DMS114 treated with DMSO at 0.1 percent for 48 hours (cell line): ENCODE results near the gene CMYA5.
A peak's percentile ranks its signal among the peaks of the same experiment; 100 is the strongest.
"Not testable (repeated sequence)": the region's sequence is repeated elsewhere in the genome, so short reads cannot be mapped to it uniquely, and the experiment has no call there.

ENCODE experiments used
- DNase-seq: peaks from one replicate; lab custom pipeline; 2025; ENCODE audit not compliant: unreplicated experiment; lab: John Stamatoyannopoulos, UW

Gene CMYA5

DNA sequence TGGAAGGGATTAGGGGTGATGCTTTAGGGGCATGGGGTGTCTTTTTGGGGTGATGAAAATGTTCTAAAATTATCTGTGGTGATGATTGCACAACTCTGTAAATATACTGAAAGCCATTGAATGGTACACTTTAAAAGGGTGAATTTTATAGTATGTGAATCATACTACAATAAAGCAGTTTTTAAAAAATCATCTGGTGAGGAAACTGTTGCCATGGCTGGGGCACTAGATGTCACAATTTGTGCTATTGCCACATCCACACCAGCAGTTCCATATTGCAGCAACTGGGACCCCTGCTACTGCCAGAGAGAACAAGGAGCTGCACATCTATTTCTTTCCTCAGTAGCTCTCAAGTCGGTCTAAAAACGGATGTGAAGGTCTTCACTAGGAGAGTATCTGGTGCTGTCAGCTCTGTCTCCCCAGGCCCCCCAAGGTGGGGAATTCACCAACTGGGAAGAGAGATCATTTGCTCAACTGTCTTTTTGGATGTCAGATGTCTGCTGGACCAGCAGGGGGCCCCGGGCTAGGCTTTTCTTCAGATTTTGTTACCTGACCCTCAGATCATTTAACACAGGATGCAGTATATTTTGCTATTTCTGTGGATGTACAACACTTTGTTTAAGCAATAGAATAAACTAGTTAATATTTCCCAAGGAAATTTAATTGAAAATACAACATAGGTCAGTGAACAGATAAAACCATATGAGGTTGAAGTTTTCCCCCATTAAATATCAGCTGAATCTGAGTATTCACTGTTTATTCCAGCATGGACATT lies 13.2 kb downstream of the CMYA5 start:
- DNase-seq: peak; percentile 18

DNA sequence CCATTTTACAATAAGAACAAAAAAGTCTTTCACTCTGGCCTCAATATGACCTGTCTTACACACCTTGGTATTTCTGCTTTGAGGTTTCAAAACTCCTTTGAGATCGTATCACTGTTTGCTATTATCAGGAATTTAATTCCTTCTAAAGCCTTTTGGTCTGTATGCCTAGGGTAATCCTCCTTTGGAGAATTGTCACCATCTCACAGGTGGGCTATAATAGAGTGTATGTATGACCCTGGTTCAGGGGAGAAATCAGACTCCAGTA lies 13.7 kb downstream of the CMYA5 start:
- DNase-seq: no peak

DNA sequence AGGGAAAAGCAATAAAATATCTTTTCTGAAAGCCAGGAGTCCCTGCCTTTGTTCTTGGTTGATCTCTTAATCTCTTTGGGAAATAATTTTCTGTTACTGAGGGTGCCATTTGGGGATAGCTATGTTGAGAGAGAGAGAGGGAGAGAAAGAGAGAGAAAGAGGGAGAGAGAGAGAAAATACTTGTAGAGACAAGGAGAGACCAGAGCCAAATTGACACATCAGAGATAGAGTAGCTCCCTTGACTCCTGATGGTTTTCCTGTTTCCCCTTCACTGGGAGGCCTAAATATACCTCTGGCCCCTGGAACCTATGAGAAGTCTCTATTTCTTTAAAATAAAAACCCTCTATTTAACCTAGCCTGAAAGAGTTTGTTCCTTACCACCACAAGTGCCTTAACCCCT lies 14.9 kb downstream of the CMYA5 start:
- DNase-seq: no peak

DNA sequence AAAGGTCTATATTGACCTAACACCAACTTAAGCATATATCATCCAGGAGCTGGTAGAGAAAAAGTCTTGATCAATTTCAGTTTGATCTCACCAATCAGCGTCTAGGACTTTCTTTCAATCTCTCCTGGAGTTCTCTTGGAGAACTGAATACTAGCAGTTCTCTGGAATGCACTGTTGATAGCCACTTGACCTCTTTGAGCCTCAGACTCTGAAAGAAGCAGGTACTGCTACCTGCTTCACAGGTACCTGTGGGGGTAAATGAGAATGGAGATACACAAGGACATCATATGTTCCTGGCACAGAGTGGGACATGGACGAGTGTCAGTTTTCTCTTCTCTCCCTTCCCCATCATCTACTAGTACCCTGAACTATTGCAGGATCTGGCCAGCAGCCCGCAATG lies 16.0 kb downstream of the CMYA5 start:
- no peak for DNase-seq

DNA sequence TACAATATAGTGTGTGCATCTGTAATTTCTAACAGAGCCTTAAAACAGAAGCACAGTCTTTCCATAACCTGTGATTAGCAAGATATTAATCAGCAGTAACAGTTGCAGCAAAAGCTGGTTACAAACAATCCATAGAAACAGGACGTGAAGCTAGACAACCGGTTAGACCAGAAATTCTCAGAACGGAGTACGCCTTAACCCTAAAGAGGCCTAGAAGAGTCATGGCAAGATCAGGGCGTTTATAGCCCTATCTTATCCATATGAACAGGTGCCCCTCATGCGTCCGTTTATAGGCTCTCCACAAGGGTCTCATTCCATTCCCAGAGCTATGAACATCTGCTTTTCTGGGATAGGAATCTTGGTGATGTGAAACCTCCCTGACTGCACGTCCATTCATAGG lies 16.7 kb downstream of the CMYA5 start:
- not testable (repeated sequence) for DNase-seq

DNA sequence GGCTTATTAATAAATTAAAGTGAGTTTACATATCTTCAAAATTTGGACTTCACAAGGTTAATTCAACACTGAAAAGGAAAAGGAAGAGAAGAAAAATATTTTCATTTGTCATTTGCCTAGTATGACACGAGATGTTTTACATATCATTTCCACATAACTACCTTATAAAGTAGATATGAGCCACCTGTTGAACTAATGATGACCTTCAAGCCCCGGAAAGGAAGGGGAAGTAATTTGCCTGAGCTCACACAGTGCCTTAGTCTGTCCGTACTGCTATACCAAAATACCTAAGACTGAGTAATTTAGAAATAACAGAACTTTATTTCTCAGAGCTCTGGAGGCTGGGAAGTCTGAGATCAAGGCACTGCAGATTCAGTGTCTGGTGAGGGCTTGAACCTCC lies 17.9 kb downstream of the CMYA5 start:
- no peak for DNase-seq

DNA sequence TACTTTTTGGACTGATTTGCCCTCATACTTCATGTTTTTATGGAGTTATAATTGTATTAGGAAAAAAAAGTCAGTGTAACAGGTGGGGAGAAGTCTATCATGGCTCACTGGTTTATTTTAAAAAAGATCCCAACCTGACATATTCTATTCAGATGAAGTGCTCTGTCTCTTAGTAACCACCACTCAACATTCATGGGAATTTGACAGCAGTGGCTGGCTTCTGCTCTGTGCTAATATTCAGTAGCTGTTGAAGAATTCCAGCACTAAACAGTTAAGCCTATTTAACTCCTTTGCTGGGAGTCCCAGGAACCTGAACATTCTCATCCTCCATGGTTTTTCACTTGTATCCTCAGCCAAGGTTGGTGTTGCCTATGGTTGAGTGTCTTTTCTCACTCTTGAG lies 23.1 kb downstream of the CMYA5 start:
- no peak for DNase-seq

DNA sequence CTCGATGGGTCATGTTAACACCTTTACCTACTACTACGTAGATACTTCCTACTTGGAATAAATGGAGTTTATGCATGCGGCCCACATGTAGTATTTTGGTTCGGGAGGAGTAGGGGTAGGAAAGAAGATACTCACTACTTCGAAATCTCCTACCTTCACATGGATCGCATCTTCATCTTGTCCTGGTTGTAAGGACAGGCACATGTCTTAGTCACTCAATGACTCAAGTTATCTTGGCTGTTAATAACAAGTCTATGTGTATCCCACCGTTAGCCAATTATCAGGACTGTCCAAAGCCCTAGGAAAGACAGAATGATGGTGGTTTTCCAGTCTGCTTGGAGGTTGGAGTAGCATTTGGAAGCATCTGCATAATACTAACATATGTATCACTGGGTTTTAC lies 24.1 kb downstream of the CMYA5 start:
- no peak for DNase-seq

DNA sequence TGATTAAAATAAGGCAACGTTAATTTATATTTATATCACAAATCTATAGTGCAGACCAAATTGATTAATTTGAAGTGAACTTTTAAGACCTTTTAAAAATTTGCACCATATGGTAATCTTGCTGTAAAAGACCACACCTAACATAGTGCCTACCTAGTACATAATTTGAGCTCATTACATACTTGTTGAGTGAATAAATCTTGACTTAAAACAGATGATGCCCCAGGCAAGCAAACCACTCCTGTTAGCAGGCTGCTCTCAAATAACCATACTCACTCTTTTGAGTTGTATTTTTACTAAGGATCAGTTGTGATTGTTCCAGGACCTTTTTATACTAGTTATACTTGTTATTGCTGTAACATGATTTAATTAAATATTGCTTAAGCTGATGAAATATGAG lies 27.2 kb downstream of the CMYA5 start:
- DNase-seq: no peak

DNA sequence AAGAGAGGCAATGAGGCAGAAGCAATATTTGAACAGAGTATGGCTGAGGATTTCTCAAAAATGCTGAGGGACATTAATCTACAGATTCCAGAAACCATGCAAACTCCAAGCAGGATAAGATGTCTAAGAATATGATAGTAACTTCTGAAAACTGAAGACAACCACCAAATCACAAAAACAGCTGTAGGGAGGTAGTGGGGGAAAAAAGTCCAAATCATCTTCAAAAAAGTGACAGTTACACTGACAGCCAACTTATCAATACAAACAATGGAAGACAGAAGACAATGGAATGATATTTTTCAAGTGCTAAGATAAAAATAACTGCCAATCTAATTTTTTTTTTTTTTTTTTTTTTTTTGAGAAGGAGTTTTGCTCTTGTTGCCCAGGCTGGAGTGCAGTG lies 30.5 kb downstream of the CMYA5 start:
- no peak for DNase-seq

DNA sequence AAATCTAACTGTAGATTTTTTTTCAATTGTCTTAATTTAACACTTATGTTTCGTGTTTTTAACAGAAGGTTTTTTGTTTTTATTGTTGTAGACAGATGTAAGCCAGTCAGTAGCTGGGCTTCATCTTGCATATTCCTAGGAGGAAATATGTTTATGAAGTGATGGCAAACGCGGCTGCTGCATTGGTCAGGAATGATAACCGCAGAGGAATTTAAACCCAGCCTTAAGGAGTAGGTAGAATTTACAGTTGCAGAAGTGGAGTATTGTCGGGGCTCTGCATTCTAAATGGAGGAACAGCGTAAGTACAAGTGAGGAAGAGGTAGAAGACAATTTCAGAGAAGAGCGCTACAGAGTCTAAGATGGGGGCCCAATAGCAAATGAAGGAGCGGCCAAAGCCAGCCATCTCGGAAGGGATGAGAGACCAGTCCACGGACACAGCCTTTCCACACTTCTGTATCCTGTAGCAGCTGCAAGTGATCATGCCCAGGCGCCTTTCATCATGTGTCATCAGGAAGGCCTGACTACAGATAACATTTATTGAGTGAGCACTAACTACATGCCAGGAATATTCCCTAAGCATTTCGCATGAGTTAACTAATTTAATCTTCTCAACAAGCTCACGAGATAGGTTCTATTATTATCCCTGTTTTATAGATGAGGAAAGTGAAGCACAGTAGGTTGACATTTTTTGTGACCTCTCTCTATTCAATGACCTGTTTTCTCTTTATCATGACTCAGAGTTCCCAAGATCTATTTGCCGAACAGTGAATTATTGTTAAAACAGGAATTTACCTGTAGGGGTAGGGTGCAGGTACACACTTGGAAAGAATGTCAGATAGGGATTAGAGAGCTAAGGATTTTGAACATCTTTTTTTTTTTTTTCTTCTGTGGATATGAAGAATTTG lies 38.1 kb downstream of the CMYA5 start:
- DNase-seq: no peak

DNA sequence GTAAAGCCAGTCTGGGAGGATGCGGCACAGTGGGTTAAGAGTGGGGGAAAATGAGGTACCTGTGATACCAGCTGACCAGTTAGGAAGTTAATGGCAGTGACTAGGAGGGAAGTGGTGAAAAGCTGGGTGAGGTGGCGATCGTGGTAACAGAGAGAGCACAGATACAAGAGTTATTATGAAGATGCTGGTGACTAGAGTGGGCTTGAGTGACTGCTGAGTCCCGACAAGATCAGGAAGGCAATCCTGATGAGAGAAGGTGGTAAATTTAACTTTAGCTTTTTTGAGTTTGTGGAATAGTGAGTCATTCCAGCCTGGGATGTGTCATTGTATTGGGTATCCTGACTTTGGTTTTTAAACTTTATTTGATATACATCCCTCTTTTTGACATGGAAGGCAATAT lies 38.8 kb downstream of the CMYA5 start:
- no peak for DNase-seq

DNA sequence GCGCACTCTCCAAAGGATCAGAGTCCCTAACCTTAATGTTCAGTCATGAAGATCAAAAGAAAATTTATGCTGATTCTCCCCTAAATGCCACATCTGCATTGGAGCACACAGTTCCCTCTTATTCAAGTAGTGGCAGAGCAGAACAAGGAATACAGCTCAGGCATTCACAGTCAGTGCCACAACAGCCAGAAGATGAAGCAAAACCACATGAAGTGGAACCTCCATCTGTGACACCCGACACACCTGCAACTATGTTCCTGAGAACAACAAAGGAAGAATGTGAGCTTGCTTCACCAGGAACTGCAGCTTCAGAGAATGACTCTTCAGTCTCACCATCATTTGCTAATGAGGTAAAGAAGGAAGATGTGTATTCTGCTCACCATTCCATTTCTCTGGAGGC lies 40.0 kb downstream of the CMYA5 start:
- no peak for DNase-seq

DNA sequence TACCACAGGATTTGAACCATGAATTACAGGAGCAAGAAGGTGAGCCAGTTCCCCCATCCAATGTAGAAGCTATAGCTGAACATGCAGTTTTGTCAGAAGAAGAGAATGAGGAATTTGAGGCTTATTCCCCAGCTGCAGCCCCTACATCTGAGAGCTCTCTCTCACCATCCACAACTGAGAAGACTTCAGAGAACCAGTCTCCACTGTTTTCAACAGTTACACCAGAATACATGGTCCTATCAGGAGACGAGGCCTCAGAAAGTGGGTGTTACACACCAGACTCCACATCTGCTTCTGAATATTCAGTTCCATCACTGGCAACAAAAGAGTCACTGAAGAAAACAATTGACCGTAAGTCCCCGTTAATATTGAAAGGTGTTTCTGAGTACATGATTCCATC lies 40.9 kb downstream of the CMYA5 start:
- no peak for DNase-seq

DNA sequence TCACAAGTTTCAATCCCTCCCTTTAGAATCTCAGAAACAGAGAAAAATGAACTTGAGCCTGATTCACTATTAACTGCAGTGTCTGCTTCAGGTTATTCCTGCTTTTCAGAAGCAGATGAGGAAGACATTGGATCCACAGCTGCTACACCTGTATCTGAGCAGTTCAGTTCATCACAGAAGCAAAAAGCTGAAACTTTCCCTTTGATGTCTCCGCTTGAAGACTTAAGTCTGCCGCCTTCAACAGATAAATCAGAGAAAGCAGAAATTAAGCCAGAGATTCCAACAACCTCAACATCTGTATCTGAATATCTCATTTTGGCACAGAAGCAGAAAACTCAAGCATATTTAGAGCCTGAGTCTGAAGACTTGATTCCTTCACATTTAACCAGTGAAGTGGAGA lies 42.1 kb downstream of the CMYA5 start:
- DNase-seq: no peak

DNA sequence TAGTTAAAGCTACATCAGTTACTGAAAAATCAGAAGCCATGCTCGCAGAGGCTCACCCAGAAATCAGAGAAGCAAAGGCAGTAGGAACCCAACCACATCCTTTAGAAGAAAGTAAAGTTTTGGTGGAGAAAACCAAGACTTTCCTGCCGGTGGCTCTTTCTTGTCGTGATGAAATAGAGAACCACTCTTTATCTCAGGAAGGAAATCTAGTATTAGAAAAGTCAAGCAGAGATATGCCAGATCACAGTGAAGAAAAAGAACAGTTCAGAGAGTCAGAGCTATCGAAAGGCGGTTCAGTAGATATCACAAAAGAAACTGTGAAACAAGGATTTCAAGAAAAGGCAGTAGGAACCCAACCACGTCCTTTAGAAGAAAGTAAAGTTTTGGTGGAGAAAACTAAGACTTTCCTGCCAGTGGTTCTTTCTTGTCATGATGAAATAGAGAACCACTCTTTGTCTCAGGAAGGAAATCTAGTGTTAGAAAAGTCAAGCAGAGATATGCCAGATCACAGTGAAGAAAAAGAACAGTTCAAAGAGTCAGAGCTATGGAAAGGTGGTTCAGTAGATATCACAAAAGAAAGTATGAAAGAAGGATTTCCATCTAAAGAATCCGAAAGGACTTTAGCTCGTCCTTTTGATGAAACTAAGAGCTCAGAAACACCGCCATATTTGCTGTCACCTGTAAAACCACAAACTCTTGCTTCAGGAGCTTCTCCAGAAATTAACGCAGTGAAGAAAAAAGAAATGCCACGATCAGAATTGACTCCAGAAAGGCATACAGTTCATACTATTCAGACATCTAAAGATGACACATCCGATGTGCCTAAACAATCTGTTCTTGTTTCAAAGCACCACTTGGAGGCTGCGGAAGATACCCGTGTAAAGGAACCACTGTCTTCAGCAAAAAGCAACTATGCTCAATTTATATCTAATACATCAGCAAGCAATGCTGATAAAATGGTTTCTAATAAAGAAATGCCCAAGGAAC lies 47.2 kb downstream of the CMYA5 start:
- no peak for DNase-seq

DNA sequence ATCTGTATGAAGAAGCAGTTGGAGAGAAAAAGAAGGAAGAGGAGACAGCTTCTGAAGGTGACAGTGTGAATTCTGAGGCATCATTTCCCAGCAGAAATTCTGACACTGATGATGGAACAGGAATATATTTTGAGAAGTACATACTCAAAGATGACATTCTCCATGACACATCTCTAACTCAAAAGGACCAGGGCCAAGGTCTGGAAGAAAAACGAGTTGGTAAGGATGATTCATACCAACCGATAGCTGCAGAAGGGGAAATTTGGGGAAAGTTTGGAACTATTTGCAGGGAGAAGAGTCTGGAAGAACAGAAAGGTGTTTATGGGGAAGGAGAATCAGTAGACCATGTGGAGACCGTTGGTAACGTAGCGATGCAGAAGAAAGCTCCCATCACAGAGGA lies 48.7 kb downstream of the CMYA5 start:
- no peak for DNase-seq

DNA sequence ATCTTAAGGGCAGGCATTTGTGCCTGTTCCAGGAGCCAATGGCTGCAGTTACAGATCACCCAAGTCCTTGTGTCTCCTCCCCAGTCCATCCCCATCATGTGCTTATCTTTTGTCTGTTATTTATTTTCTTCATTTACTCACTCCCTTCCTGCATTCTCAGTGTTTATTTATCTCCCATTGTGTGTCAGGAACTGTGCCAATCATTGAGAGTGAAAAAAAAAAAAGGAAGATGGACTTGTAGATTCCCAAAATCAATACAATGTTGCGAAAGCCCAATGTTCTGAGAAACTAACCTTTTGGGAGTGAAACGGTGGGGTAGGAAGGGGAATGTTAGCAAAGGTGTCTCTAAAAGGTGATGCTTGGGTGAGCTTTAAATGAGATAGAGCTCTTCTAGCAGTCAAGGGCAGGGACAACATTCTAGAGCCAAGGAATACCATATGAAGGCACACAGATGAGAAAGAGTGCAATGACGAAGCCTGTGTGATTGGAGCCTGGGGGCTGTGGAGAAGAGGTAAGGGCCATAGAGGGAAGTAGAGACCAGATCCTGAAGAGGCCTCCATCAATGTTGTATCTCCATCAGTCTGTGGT lies 53.0 kb downstream of the CMYA5 start:
- no peak for DNase-seq

DNA sequence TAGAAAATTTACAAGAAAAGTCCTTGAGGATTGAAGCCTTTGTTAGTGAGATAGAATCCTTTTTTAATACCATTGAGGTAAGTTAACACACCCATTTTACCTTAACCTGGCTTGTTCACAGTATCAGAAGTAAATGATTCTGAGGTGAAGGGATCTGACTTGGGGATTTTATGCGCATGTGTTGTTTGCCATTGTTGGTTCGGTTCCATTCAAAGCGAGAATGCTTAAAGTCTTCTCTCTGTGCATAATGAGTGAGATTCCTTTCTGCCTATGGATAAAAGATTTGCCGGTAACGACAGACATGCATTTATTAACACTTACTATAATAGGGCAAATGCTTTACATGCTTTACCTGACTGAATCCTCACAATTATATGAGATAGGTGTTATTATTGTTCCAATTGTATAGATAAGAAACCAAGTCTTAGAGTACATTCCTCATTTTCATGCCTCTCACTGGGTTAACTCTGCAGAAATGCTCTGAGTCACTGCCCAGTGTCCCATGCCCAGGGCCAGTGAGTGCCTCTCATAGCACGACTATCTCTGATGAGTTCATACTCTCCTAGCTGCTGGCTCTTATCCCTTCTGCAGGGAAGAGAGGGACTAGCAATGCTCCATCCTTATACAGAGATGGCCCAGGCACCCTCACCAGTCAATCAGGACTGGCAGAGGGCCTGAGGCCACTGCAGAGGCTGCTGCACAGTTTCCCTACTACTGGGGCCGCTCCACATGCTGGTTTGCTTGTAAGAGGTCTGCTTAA lies 54.4 kb downstream of the CMYA5 start:
- no peak for DNase-seq

DNA sequence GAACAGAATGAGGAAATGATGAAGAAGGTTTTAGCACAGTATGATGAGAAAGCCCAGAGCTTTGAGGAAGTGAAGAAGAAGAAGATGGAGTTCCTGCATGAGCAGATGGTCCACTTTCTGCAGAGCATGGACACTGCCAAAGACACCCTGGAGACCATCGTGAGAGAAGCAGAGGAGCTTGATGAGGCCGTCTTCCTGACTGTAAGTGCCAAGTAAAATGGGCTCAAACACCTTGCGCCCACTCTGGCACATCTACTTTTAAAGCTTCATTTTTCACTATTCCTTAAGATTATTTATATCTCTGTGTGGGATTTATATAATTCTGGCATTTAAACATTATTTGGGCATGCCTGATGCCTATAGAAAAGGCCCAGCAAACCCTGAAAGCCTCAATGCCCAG lies 55.6 kb downstream of the CMYA5 start:
- DNase-seq: no peak
